NCI-H1436 (cell line): ENCODE results near the gene HYCC2.
"Not testable (repeated sequence)": the region's sequence is repeated elsewhere in the genome, so short reads cannot be mapped to it uniquely, and the experiment has no call there.

Experiments
- DNase-seq: peaks from one replicate; lab custom pipeline; 2025; lab: John Stamatoyannopoulos, UW

HYCC2 gene

DNA sequence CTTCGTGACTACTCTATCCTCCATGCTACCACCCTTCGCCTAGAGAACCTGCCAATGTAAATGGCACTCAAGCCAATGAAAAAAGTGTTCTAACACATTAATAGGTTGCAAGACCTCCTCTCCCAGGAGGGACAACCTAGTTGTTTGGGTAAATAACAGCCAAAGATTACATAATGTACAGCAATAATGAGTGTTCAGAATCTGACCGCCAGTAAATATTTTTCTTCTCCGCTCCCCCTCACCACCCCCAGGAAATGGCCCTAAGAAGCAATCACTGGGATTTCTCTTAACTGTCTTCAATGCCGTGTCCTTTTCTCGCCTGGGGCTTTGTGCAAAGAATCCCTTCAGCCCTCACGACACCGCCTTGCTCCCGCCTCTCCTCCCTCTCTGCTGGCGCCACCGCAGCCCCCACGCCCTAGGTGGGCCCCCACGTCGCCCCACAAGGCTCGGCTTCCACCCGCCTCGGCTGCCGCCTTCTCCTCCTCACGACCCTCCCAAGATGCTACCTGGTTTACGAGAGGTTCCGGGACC is 458 bp downstream of the HYCC2 start:
- DNase-seq: no peak

- DNase-seq: no peak
These were observed 6.6 kb downstream of the HYCC2 start for GRCh38 chr2:201064797-201065329.

DNA sequence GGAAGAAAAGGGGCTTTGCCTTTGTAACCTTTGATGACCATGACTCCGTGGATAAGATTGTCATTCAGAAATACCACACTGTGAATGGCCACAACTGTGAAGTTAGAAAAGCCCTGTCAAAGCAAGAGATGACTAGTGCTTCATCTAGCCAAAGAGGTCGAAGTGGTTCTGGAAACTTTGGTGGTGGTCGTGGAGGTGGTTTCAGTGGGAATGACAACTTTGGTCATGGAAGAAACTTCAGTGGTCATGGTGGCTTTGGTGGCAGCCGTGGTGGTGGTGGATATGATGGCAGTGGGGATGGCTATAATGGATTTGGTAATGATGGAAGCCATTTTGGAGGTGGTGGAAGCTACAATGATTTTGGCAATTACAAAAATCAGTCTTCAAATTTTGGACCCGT is 8.0 kb downstream of the HYCC2 start:
- DNase-seq: not testable (repeated sequence)

GRCh38 chr2:201059961-201060755 is 11.3 kb downstream of the HYCC2 start:
- no peak for DNase-seq

DNA sequence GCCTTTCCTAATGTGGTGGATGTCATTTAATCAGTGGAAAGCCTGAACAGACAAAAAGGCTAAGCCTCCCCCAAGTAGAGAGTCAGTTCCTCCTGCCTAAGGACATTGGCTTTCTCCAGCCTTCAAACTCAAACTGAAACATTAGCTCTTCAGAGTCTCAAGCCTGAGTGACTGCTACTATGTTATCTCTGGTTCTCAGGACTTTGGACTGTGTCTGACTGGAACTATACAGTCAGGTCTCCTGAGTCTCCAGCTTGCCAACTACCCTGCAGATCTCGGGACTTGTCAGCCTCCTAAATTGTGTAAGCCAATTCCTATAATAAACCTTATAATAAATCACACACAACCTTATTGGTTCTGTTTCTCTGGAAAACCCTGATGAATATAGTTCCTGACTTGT is 12.6 kb downstream of the HYCC2 start:
- no peak for DNase-seq

- no peak for DNase-seq
These were observed 13.7 kb downstream of the HYCC2 start for GRCh38 chr2:201057715-201058248.

- DNase-seq: no peak
These were observed 14.4 kb downstream of the HYCC2 start for GRCh38 chr2:201057087-201057521.

- DNase-seq: no peak
These were observed 22.0 kb downstream of the HYCC2 start for GRCh38 chr2:201049455-201049854.

GRCh38 chr2:201046881-201047280 is 24.6 kb downstream of the HYCC2 start:
- DNase-seq: no peak

GRCh38 chr2:201043050-201043449 is 28.4 kb downstream of the HYCC2 start:
- DNase-seq: not testable (repeated sequence)

- not testable (repeated sequence) for DNase-seq
These were observed 29.0 kb downstream of the HYCC2 start for GRCh38 chr2:201042451-201042850.

- no peak for DNase-seq
These were observed 30.4 kb downstream of the HYCC2 start for GRCh38 chr2:201040867-201041628.

- DNase-seq: no peak
These were observed 32.6 kb downstream of the HYCC2 start for GRCh38 chr2:201038855-201039254.

DNA sequence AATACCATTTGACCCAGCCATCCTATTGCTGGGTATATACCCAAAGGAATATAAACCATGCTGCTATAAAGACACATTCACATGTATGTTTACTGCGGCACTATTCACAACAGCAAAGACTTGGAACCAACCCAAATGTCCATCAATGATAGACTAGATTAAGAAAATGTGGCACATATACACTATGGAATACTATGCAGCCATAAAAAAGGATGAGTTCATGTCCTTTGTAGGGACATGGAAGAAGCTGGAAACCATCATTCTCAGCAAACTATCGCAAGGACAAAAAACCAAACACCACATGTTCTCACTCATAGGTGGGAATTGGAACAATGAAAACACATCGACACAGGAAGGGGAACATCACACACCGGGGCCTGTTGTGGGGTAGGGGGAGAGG is 33.1 kb downstream of the HYCC2 start:
- not testable (repeated sequence) for DNase-seq

DNA sequence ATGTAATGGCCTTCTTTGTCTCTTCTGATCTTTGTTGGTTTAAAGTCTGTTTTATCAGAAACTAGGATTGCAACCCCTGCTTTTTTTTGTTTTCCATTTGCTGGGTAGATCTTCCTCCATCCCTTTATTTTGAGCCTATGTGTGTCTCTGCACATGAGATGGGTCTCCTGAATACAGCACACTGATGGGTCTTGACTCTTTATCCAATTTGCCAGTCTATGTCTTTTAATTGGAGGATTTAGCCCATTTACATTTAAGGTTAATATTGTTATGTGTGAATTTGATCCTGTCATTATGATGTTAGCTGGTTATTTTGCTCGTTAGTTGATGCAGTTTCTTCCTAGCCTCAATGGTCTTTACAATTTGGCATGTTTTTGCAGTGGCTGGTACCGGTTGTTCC is 37.1 kb downstream of the HYCC2 start:
- not testable (repeated sequence) for DNase-seq

GRCh38 chr2:201024518-201024917 is 47.0 kb downstream of the HYCC2 start:
- DNase-seq: no peak

GRCh38 chr2:201021914-201022313 is 49.6 kb downstream of the HYCC2 start:
- no peak for DNase-seq
